Suprapubic skin (tissue), 4 donors: Measurements from ENCODE around the gene DERA.

Experiments
- CTCF ChIP-seq, 2 donors: fragments of 200-600 bp in 1 of 2; fragments of 450-650 bp in 1 of 2; sonication (generic) in 1 of 2; IDR thresholded peaks; one replicate each; pipeline ENCODE4 v1.5.1; 2016 to 2019; ENCODE audit warnings: antibody characterized with exemption in 2 of 2, mild to moderate bottlenecking in 1 of 2, moderate library complexity in 1 of 2
- POLR2A ChIP-seq, 2 donors: fragments of 450-650 bp; IDR thresholded peaks; one replicate each; pipeline ENCODE4 v1.6.1; 2017; ENCODE audit warnings: antibody characterized with exemption in 2 of 2, mild to moderate bottlenecking in 2 of 2, moderate library complexity in 2 of 2
- POLR2AphosphoS5 ChIP-seq, 3 donors: sonication (generic); formaldehyde crosslinking; IDR thresholded peaks; one replicate each; pipeline ENCODE4 v1.6.1; 2017; ENCODE audit warnings: antibody characterized with exemption in 3 of 3

GRCh38 chr12:15936751-15937150, 25.6 kb downstream of the DERA start:
- TF ChIP-seq CTCF (IDR thresholded peaks at IDR 0.05) (no peak), POLR2A (IDR thresholded peaks at IDR 0.05) (no peak), POLR2AphosphoS5 (IDR thresholded peaks at IDR 0.05) (no peak)
